Measurements from ENCODE around the gene GGNBP2.
A peak's percentile ranks its signal among the peaks of the same experiment; 100 is the strongest.

The GGNBP2 gene

GRCh38 chr17:36610474-36610873, 65.8 kb downstream of the GGNBP2 start:
- no peak overlapping the region for H3K9ac ChIP-seq (ENCODE audit: low read depth, low read length, poor library complexity)
- no peak overlapping the region for H2BK15ac ChIP-seq (ENCODE audit: low read length)
- H2AK5ac ChIP-seq (ENCODE audit: low read depth, low read length): no peak overlapping the region
- no peak overlapping the region for H3K4me2 ChIP-seq (ENCODE audit: insufficient read depth, low read length, poor library complexity, severe bottlenecking)
- no peak overlapping the region for H2AFZ ChIP-seq (ENCODE audit: low read length)
- H3K9me3 ChIP-seq (replicated peaks in 1 of 2; ENCODE audit: control insufficient read depth in 2 of 2, insufficient read depth in 1 of 2, low read depth in 1 of 2, low read length in 2 of 2): no peaks in the 10 kb centered on the region
- H3K27ac ChIP-seq (replicated peaks; ENCODE audit: low read length): no peak overlapping the region
- no peaks in the 10 kb centered on the region for H3K36me3 ChIP-seq (replicated peaks in 1 of 2; ENCODE audit: control insufficient read depth in 2 of 2, insufficient read depth in 2 of 2, low read length in 2 of 2)
- H3K14ac ChIP-seq (ENCODE audit: low read length): no peak overlapping the region
- no peak overlapping the region for H3K23ac ChIP-seq (ENCODE audit: low read depth, low read length, poor library complexity)
- H2BK120ac ChIP-seq (ENCODE audit: low read depth, low read length): no peak overlapping the region
- no peak overlapping the region for H4K8ac ChIP-seq (ENCODE audit: low read depth, low read length)
- H3K18ac ChIP-seq (ENCODE audit: low read length): no peak overlapping the region
- H3K4me3 ChIP-seq (ENCODE audit: low read length in 2 of 2): no peak overlapping the region
- H3K27me3 ChIP-seq (ENCODE audit: control insufficient read depth in 3 of 3, insufficient read depth in 3 of 3, low read depth in 1 of 3, low read length in 3 of 3): peaks cover 0 to 1% (median 0%) of the 10 kb centered on the region in 3 experiments
- no peaks in the 10 kb centered on the region for H3K79me1 ChIP-seq (ENCODE audit: low read depth, low read length)
- no CpG with 5 or more reads among the region's 6 CpGs for WGBS, 2 donors (ENCODE audit: extremely low coverage in 2 of 2, insufficient read length in 2 of 2, insufficient replicate concordance in 1 of 2)
- peaks cover 0 to 2% of the 10 kb centered on the region in 2 donors for H3K4me1 ChIP-seq (ENCODE audit: control insufficient read depth in 2 of 2, insufficient read depth in 1 of 2, low read depth in 1 of 2, low read length in 2 of 2)
- H2BK12ac ChIP-seq (ENCODE audit: low read length): no peak overlapping the region
- H2BK5ac ChIP-seq (ENCODE audit: low read length): no peak overlapping the region
- H3K4ac ChIP-seq (ENCODE audit: low read length): no peak overlapping the region
- no peak for DNase-seq (ENCODE audit: low spot score)
- H4K91ac ChIP-seq (ENCODE audit: low read depth, low read length, poor library complexity): no peak overlapping the region

GRCh38 chr17:36611345-36612072, 66.8 kb downstream of the GGNBP2 start:
- no peak overlapping the region for H3K4me2 ChIP-seq (ENCODE audit: insufficient read depth, low read length, poor library complexity, severe bottlenecking)
- H2BK15ac ChIP-seq (ENCODE audit: low read length): no peak overlapping the region
- no peak overlapping the region for H4K8ac ChIP-seq (ENCODE audit: low read depth, low read length)
- no peak overlapping the region for H3K4ac ChIP-seq (ENCODE audit: low read length)
- H3K14ac ChIP-seq (ENCODE audit: low read length): no peak overlapping the region
- no peak overlapping the region for H3K18ac ChIP-seq (ENCODE audit: low read length)
- H3K4me3 ChIP-seq (ENCODE audit: low read length in 2 of 2): no peak overlapping the region
- peaks cover 0 to 2% of the 10 kb centered on the region in 2 donors for H3K4me1 ChIP-seq (ENCODE audit: control insufficient read depth in 2 of 2, insufficient read depth in 1 of 2, low read depth in 1 of 2, low read length in 2 of 2)
- no CpG with 5 or more reads among the region's 9 CpGs for WGBS, 2 donors (ENCODE audit: extremely low coverage in 2 of 2, insufficient read length in 2 of 2, insufficient replicate concordance in 1 of 2)
- DNase-seq (ENCODE audit: low spot score): no peak
- H2AFZ ChIP-seq (ENCODE audit: low read length): no peak overlapping the region
- no peak overlapping the region for H2BK12ac ChIP-seq (ENCODE audit: low read length)
- H3K9ac ChIP-seq (ENCODE audit: low read depth, low read length, poor library complexity): no peak overlapping the region
- no peak overlapping the region for H3K23ac ChIP-seq (ENCODE audit: low read depth, low read length, poor library complexity)
- no peaks in the 10 kb centered on the region for H3K79me1 ChIP-seq (ENCODE audit: low read depth, low read length)
- no peak overlapping the region for H3K27ac ChIP-seq (replicated peaks; ENCODE audit: low read length)
- H3K36me3 ChIP-seq (replicated peaks in 1 of 2; ENCODE audit: control insufficient read depth in 2 of 2, insufficient read depth in 2 of 2, low read length in 2 of 2): no peaks in the 10 kb centered on the region
- H3K9me3 ChIP-seq (replicated peaks in 1 of 2; ENCODE audit: control insufficient read depth in 2 of 2, insufficient read depth in 1 of 2, low read depth in 1 of 2, low read length in 2 of 2): no peaks in the 10 kb centered on the region
- H2BK5ac ChIP-seq (ENCODE audit: low read length): no peak overlapping the region
- peaks cover 0 to 1% (median 0%) of the 10 kb centered on the region in 3 experiments for H3K27me3 ChIP-seq (ENCODE audit: control insufficient read depth in 3 of 3, insufficient read depth in 3 of 3, low read depth in 1 of 3, low read length in 3 of 3)
- no peak overlapping the region for H4K91ac ChIP-seq (ENCODE audit: low read depth, low read length, poor library complexity)
- H2AK5ac ChIP-seq (ENCODE audit: low read depth, low read length): no peak overlapping the region
- H2BK120ac ChIP-seq (ENCODE audit: low read depth, low read length): no peak overlapping the region

- no CpG with 5 or more reads among the region's 3 CpGs for WGBS, 2 donors (ENCODE audit: extremely low coverage in 2 of 2, insufficient read length in 2 of 2, insufficient replicate concordance in 1 of 2)
- Histone ChIP-seq H2BK12ac (ENCODE audit: low read length) (no peak overlapping the region), H3K9ac (ENCODE audit: low read depth, low read length, poor library complexity) (no peak overlapping the region), H3K18ac (ENCODE audit: low read length) (no peak overlapping the region), H3K4ac (ENCODE audit: low read length) (no peak overlapping the region), H3K27ac (replicated peaks; ENCODE audit: low read length) (no peak overlapping the region), H3K14ac (ENCODE audit: low read length) (no peak overlapping the region), H2AK5ac (ENCODE audit: low read depth, low read length) (no peak overlapping the region), H3K4me2 (ENCODE audit: insufficient read depth, low read length, poor library complexity, severe bottlenecking) (no peak overlapping the region), H4K8ac (ENCODE audit: low read depth, low read length) (no peak overlapping the region), H3K27me3 (ENCODE audit: control insufficient read depth in 3 of 3, insufficient read depth in 3 of 3, low read depth in 1 of 3, low read length in 3 of 3) (peaks cover 0 to 1% (median 0%) of the 10 kb centered on the region in 3 experiments), H2BK5ac (ENCODE audit: low read length) (no peak overlapping the region), H3K4me1 (ENCODE audit: control insufficient read depth in 2 of 2, insufficient read depth in 1 of 2, low read depth in 1 of 2, low read length in 2 of 2) (peaks cover 0 to 2% of the 10 kb centered on the region in 2 donors), H3K79me1 (ENCODE audit: low read depth, low read length) (no peaks in the 10 kb centered on the region), H2AFZ (ENCODE audit: low read length) (no peak overlapping the region), H3K4me3 (ENCODE audit: low read length in 2 of 2) (peak overlapping the region in 1 of 2 donors; percentile 18), H3K23ac (ENCODE audit: low read depth, low read length, poor library complexity) (no peak overlapping the region), H3K36me3 (replicated peaks in 1 of 2; ENCODE audit: control insufficient read depth in 2 of 2, insufficient read depth in 2 of 2, low read length in 2 of 2) (no peaks in the 10 kb centered on the region), H4K91ac (ENCODE audit: low read depth, low read length, poor library complexity) (no peak overlapping the region), H3K9me3 (replicated peaks in 1 of 2; ENCODE audit: control insufficient read depth in 2 of 2, insufficient read depth in 1 of 2, low read depth in 1 of 2, low read length in 2 of 2) (no peaks in the 10 kb centered on the region), H2BK15ac (ENCODE audit: low read length) (no peak overlapping the region), H2BK120ac (ENCODE audit: low read depth, low read length) (no peak overlapping the region)
- no peak for DNase-seq (ENCODE audit: low spot score)
Observed at GRCh38 chr17:36612323-36612722, 67.6 kb downstream of the GGNBP2 start.

GRCh38 chr17:36613155-36613554, 68.4 kb downstream of the GGNBP2 start:
- WGBS, 2 donors (ENCODE audit: extremely low coverage in 2 of 2, insufficient read length in 2 of 2, insufficient replicate concordance in 1 of 2): no CpG with 5 or more reads among the region's 4 CpGs
- no peak overlapping the region for H2AK5ac ChIP-seq (ENCODE audit: low read depth, low read length)

More at GRCh38 chr17:36613155-36613554, 68.4 kb downstream of the GGNBP2 start:
- Histone ChIP-seq H3K4me3 (ENCODE audit: low read length in 2 of 2) (no peak overlapping the region), H3K27me3 (ENCODE audit: control insufficient read depth in 3 of 3, insufficient read depth in 3 of 3, low read depth in 1 of 3, low read length in 3 of 3) (peaks cover 0 to 1% (median 0%) of the 10 kb centered on the region in 3 experiments), H2BK120ac (ENCODE audit: low read depth, low read length) (no peak overlapping the region), H3K18ac (ENCODE audit: low read length) (no peak overlapping the region), H3K9me3 (replicated peaks in 1 of 2; ENCODE audit: control insufficient read depth in 2 of 2, insufficient read depth in 1 of 2, low read depth in 1 of 2, low read length in 2 of 2) (no peaks in the 10 kb centered on the region), H2AFZ (ENCODE audit: low read length) (no peak overlapping the region), H4K91ac (ENCODE audit: low read depth, low read length, poor library complexity) (no peak overlapping the region), H3K27ac (replicated peaks; ENCODE audit: low read length) (no peak overlapping the region), H3K23ac (ENCODE audit: low read depth, low read length, poor library complexity) (peak overlapping the region; percentile 46), H3K4me1 (ENCODE audit: control insufficient read depth in 2 of 2, insufficient read depth in 1 of 2, low read depth in 1 of 2, low read length in 2 of 2) (peaks cover 0 to 2% of the 10 kb centered on the region in 2 donors), H2BK5ac (ENCODE audit: low read length) (no peak overlapping the region), H2BK12ac (ENCODE audit: low read length) (no peak overlapping the region), H3K9ac (ENCODE audit: low read depth, low read length, poor library complexity) (no peak overlapping the region), H3K36me3 (replicated peaks in 1 of 2; ENCODE audit: control insufficient read depth in 2 of 2, insufficient read depth in 2 of 2, low read length in 2 of 2) (no peaks in the 10 kb centered on the region), H3K79me1 (ENCODE audit: low read depth, low read length) (no peaks in the 10 kb centered on the region), H2BK15ac (ENCODE audit: low read length) (no peak overlapping the region), H3K4me2 (ENCODE audit: insufficient read depth, low read length, poor library complexity, severe bottlenecking) (no peak overlapping the region), H3K4ac (ENCODE audit: low read length) (no peak overlapping the region), H3K14ac (ENCODE audit: low read length) (no peak overlapping the region), H4K8ac (ENCODE audit: low read depth, low read length) (no peak overlapping the region)
- no peak for DNase-seq (ENCODE audit: low spot score)
